Osteoblast (primary cell): ENCODE data around the gene TREH. TPM values are rescaled to one million over a fixed set of nuclear protein-coding genes. Genes with fewer than 3 reads are reported as not detected.

ENCODE experiments used
- DNase-seq: peaks from one replicate; pipeline ENCODE4 v3.0.0; 2011; ENCODE audit warnings: low spot score, mixed read lengths; ENCODE audit not compliant: insufficient read length; ENCODE audit errors: missing footprints
- H2AFZ ChIP-seq: 2 replicates; pipeline ENCODE4 v1.6.0; 2011; ENCODE audit warnings: mild to moderate bottlenecking, low read length
- H3K27ac ChIP-seq: 2 replicates; pipeline ENCODE4 v1.5.1; 2011; ENCODE audit warnings: mild to moderate bottlenecking, low read depth, low read length, moderate library complexity
- H3K27me3 ChIP-seq: 2 replicates; pipeline ENCODE4 v1.6.0; 2012; ENCODE audit warnings: mild to moderate bottlenecking, control low read depth, inconsistent platforms, low read length, moderate library complexity; ENCODE audit not compliant: insufficient read depth
- H3K36me3 ChIP-seq: 2 replicates; pipeline ENCODE4 v1.5.1; 2011; ENCODE audit warnings: mild to moderate bottlenecking, low read length, control low read depth, moderate library complexity; ENCODE audit not compliant: insufficient read depth
- H3K4me1 ChIP-seq: 2 replicates; pipeline ENCODE4 v1.5.1; 2011; ENCODE audit warnings: mild to moderate bottlenecking, low read length, control low read depth, moderate library complexity; ENCODE audit not compliant: insufficient read depth
- H3K4me2 ChIP-seq: 2 replicates; pipeline ENCODE4 v1.6.0; 2011; ENCODE audit warnings: mild to moderate bottlenecking, low read length; ENCODE audit not compliant: insufficient read depth
- H3K4me3 ChIP-seq: fragments of 200-600 bp; sonication (generic); 3 replicates; pipeline ENCODE4 v1.5.1; 2012; ENCODE audit warnings: mild to moderate bottlenecking, low read length, inconsistent platforms; ENCODE audit not compliant: insufficient read depth
- H3K79me2 ChIP-seq: 2 replicates; pipeline ENCODE4 v1.6.0; 2012; ENCODE audit warnings: mild to moderate bottlenecking, low read length, control low read depth, inconsistent platforms; ENCODE audit not compliant: insufficient read depth
- H3K9me3 ChIP-seq: 2 replicates; pipeline ENCODE4 v1.5.1; 2011; ENCODE audit warnings: low read depth, low read length, control low read depth
- H4K20me1 ChIP-seq: 2 replicates; pipeline ENCODE4 v1.6.0; 2012; ENCODE audit warnings: mild to moderate bottlenecking, low read length, control low read depth; ENCODE audit not compliant: insufficient read depth
- total RNA-seq: library from RNA; depleted of rRNA; stranded (reverse); fragments of >200 nt; gene quantifications from 2 replicates; pipeline ENCODE4 v1.2.3, GENCODE V29; 2012
- TF ChIP-seq, protein P1 (sequence below): IDR thresholded peaks from 2 replicates; pipeline ENCODE4 v1.5.1; 2011; ENCODE audit warnings: mild to moderate bottlenecking, low read depth, low read length, moderate library complexity; ENCODE audit errors: extremely low read depth

Gene TREH
- total RNA-seq, 1 donor, result not detected

DNA sequence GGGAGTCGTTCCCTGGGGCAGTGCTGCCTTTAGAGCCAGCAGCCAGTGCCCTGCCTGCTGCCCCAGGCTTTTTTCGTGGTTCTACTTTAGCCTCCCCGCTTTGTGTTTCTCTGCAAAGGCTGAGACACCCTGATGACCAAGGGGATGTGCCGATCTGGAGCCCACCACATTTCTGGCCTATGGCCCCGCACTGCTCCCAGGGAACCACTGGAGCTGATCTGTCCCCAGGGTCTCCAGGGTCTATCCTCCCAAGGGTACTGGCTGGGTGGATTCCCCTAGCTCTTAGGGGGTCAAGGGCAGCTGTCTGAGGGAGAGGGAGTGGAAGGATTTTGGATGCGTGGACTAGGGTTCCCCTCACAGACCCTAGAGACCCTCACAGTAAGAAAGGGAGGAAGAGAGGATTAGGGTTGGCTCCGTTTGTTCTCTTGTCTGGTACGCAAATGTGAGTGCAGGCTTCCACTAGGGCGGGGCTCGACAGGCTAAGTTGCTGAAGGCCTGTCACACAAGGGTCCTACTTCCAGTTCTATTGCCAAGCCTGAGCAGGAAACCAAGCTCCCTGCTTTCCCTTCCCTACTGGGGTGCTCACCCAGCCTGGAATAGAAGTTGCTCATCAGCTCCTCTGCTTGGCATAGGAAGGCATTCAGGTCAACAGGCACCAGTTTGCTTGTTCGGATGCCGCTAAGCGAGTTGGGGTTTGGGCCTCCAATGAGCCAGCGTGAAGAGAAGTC, 19.3 kb downstream of the TREH start:
- H4K20me1 ChIP-seq, result peaks cover 13% of the 10 kb centered on the region
- H3K79me2 ChIP-seq, result no peaks in the 10 kb centered on the region
- TF ChIP-seq, protein P1, sequence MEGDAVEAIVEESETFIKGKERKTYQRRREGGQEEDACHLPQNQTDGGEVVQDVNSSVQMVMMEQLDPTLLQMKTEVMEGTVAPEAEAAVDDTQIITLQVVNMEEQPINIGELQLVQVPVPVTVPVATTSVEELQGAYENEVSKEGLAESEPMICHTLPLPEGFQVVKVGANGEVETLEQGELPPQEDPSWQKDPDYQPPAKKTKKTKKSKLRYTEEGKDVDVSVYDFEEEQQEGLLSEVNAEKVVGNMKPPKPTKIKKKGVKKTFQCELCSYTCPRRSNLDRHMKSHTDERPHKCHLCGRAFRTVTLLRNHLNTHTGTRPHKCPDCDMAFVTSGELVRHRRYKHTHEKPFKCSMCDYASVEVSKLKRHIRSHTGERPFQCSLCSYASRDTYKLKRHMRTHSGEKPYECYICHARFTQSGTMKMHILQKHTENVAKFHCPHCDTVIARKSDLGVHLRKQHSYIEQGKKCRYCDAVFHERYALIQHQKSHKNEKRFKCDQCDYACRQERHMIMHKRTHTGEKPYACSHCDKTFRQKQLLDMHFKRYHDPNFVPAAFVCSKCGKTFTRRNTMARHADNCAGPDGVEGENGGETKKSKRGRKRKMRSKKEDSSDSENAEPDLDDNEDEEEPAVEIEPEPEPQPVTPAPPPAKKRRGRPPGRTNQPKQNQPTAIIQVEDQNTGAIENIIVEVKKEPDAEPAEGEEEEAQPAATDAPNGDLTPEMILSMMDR, result no peak
- no peak overlapping the region for H3K4me3 ChIP-seq
- no peak overlapping the region for H3K4me2 ChIP-seq
- H3K4me1 ChIP-seq, result no peaks in the 10 kb centered on the region
- H3K36me3 ChIP-seq, result peaks cover 31% of the 10 kb centered on the region
- no peaks in the 10 kb centered on the region for H3K9me3 ChIP-seq
- H3K27me3 ChIP-seq, result no peaks in the 10 kb centered on the region
- no peak overlapping the region for H3K27ac ChIP-seq
- H2AFZ ChIP-seq, result no peak overlapping the region
- no peak for DNase-seq

DNA sequence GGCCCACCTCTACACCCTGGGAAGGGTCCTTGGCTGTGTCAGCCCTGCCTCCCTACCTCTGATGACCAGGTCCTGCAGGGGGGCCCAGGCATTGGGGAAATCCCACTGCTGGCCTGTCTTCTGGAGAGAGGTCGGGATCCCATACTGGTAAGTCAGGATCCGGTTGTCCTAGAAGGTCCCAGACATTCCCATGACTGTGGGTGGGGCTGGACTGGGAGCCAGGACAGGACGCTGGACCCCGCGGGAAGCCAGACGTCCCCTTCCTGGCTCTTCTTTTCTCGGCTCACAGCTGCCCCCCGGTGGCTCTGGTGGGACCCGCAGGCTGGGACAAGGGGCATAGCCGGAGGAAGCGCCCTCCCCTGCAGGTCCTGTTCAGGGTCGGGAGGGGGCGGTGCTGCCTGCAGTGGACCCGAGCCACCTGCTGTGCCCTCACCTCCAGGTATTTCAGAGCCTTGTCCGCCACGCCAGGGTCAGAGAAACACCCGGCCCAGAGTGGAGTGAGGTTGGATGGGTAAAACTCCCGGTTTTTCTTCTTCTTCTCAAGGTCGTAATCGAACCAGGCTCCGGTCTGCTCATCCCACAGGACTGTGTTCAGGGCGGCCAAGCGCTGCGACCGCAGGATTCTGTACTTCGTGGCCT, 20.0 kb downstream of the TREH start:
- Histone ChIP-seq H4K20me1 (peaks cover 13% of the 10 kb centered on the region), H3K9me3 (no peaks in the 10 kb centered on the region), H3K36me3 (peaks cover 34% of the 10 kb centered on the region), H2AFZ (no peak overlapping the region), H3K4me1 (no peaks in the 10 kb centered on the region), H3K4me3 (no peak overlapping the region), H3K4me2 (peak overlapping the region; percentile 22), H3K27ac (no peak overlapping the region), H3K79me2 (no peaks in the 10 kb centered on the region), H3K27me3 (no peaks in the 10 kb centered on the region)
- DNase-seq, result peak; percentile 97
- TF ChIP-seq, protein P1, result peak; percentile 86

DNA sequence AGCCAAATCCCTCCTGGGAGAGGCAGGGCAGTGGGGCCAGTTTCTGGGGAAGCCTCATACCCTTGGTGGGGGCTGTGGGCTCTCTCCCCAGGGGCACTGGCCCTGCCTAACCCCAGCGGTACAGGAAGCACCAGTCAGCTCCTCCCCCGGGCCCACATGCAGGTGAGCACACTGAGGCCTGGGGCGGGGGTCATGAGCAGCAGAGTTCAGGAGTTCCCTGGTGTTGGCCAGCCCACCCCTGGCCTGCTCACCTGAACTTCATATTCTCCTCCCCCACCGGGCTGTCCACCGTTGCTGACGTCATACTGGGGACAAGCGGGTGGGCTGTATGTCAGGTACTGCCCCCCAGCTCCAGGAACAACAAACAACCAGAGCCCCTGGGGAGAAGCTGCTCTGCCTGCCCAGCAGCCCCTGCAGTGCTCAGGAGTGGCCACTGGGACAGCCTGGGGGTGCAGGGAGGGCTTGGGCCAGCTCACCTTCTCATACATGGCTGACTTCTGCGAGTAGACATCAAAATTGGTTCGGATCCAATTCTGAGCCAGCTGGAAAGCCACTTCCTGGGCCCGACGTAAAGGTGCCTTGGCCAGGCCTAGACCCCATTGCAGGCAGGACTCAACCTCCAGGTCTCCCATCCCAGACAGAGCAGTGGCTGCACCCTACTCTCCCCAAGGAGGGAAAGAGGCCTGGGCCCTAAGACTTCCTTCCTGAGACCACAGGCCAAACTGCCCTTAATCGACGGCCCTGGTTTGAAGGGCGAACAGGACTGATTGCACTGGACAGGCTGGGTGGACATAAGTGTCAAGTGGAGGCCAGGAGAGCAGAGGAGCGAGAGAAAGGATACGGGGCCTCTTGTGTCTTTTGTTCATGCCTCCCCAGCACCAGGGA, 20.8 kb downstream of the TREH start:
- Histone ChIP-seq H3K27me3 (no peaks in the 10 kb centered on the region), H3K36me3 (peaks cover 42% of the 10 kb centered on the region), H3K4me1 (no peaks in the 10 kb centered on the region), H2AFZ (no peak overlapping the region), H4K20me1 (peaks cover 19% of the 10 kb centered on the region), H3K9me3 (no peaks in the 10 kb centered on the region), H3K79me2 (no peaks in the 10 kb centered on the region), H3K27ac (no peak overlapping the region), H3K4me3 (no peak overlapping the region), H3K4me2 (peak overlapping the region; percentile 22)
- peak; percentile 88 for DNase-seq
- TF ChIP-seq, protein P1, result peak; percentile 21
